HEK293T (cell line): ENCODE results near the gene CAMK2B.

Experiments used
- BHLHE40 ChIP-seq: fragments of 450-650 bp; IDR thresholded peaks from 2 replicates; pipeline ENCODE4 v1.6.1; 2016; ENCODE audit warnings: mild to moderate bottlenecking, moderate library complexity, borderline replicate concordance
- FOXA1 ChIP-seq: fragments of 450-650 bp; IDR thresholded peaks from 2 replicates; pipeline ENCODE4 v1.6.1; 2016; ENCODE audit warnings: mild to moderate bottlenecking
- FOXM1 ChIP-seq: fragments of 450-650 bp; IDR thresholded peaks from 2 replicates; pipeline ENCODE4 v1.6.1; 2017; ENCODE audit warnings: mild to moderate bottlenecking, borderline replicate concordance
- SP1 ChIP-seq: fragments of 450-650 bp; IDR thresholded peaks from 2 replicates; pipeline ENCODE4 v1.6.1; 2017
- SUZ12 ChIP-seq: fragments of 450-650 bp; IDR thresholded peaks from 2 replicates; pipeline ENCODE4 v1.6.1; 2016; ENCODE audit warnings: mild to moderate bottlenecking
- ZNF384 ChIP-seq: fragments of 450-650 bp; IDR thresholded peaks from 2 replicates; pipeline ENCODE4 v1.6.1; 2016

GRCh38 chr7:44232396-44232795 is 93.0 kb downstream of the CAMK2B start:
- no peak for TF ChIP-seq SP1
- TF ChIP-seq SUZ12: no peak
- no peak for TF ChIP-seq FOXA1
- TF ChIP-seq FOXM1: no peak
- no peak for TF ChIP-seq BHLHE40
- no peak for TF ChIP-seq ZNF384
